HG03139 (cell line): Measurements from ENCODE around the gene SMIM8.
"Not testable (repeated sequence)": the region's sequence is repeated elsewhere in the genome, so short reads cannot be mapped to it uniquely, and the experiment has no call there.

Experiments used
- ATAC-seq: cut with Tn5 transposase; IDR thresholded peaks from one replicate; pipeline ENCODE4 v1.9.1; 2021; ENCODE audit not compliant: unreplicated experiment

SMIM8 gene

GRCh38 chr6:87322304-87323212 is at the start of gene SMIM8:
TSS of gene SMIM8 (plus strand) at chr6:87322588. CDS start at chr6:87337032, 14,444 bp downstream.
- peak; percentile 100 for ATAC-seq

- ATAC-seq, result no peak
These were observed 47.6 kb upstream of the SMIM8 start for GRCh38 chr6:87274660-87275274.

GRCh38 chr6:87276624-87277023 is 45.8 kb upstream of the SMIM8 start:
- no peak for ATAC-seq

- no peak for ATAC-seq
These were observed 45.3 kb upstream of the SMIM8 start for GRCh38 chr6:87277123-87277522.

- no peak for ATAC-seq
These were observed 43.2 kb upstream of the SMIM8 start for GRCh38 chr6:87279196-87279595.

GRCh38 chr6:87281426-87281825 is 41.0 kb upstream of the SMIM8 start:
- no peak for ATAC-seq

- ATAC-seq, result no peak
These were observed 39.6 kb upstream of the SMIM8 start for GRCh38 chr6:87282743-87283142.

GRCh38 chr6:87283461-87283860 is 38.9 kb upstream of the SMIM8 start:
- ATAC-seq, result no peak

GRCh38 chr6:87287251-87287650 is 35.1 kb upstream of the SMIM8 start:
- ATAC-seq, result no peak

GRCh38 chr6:87289571-87289970 is 32.8 kb upstream of the SMIM8 start:
- ATAC-seq, result no peak

- ATAC-seq, result no peak
These were observed 30.5 kb upstream of the SMIM8 start for GRCh38 chr6:87291883-87292282.

- ATAC-seq, result no peak
These were observed 28.9 kb upstream of the SMIM8 start for GRCh38 chr6:87293526-87293925.

GRCh38 chr6:87297119-87297518 is 25.3 kb upstream of the SMIM8 start:
- ATAC-seq, result no peak

GRCh38 chr6:87301277-87301676 is 21.1 kb upstream of the SMIM8 start:
- ATAC-seq, result not testable (repeated sequence)

GRCh38 chr6:87308970-87309369 is 13.4 kb upstream of the SMIM8 start:
- no peak for ATAC-seq

- ATAC-seq, result no peak
These were observed 9.5 kb upstream of the SMIM8 start for GRCh38 chr6:87312860-87313259.

- no peak for ATAC-seq
These were observed 7.3 kb upstream of the SMIM8 start for GRCh38 chr6:87315071-87315470.

GRCh38 chr6:87319271-87319987 is 3.0 kb upstream of the SMIM8 start:
- ATAC-seq, result no peak

- ATAC-seq, result not testable (repeated sequence)
These were observed 1.5 kb downstream of the SMIM8 start for GRCh38 chr6:87323880-87324279.

GRCh38 chr6:87330961-87331360 is 8.6 kb downstream of the SMIM8 start:
- no peak for ATAC-seq

- no peak for ATAC-seq
These were observed 10.6 kb downstream of the SMIM8 start for GRCh38 chr6:87333033-87333432.
